Type B pancreatic cell (in vitro differentiated cells): ENCODE measurements around the gene LIPG. TPM values are rescaled to one million over a fixed set of nuclear protein-coding genes. Genes with fewer than 3 reads are reported as not detected.
"Not testable (repeated sequence)": the region's sequence is repeated elsewhere in the genome, so short reads cannot be mapped to it uniquely, and the experiment has no call there.

ENCODE experiments used
- DNase-seq: peaks from one replicate; pipeline ENCODE4 v3.0.0; 2021; ENCODE audit warnings: mixed read lengths; ENCODE audit not compliant: unreplicated experiment; ENCODE audit errors: extremely low spot score
- H3K27ac Mint-ChIP-seq: 2 replicates; pipeline ENCODE4 v1.8.0; 2021; ENCODE audit warnings: mild to moderate bottlenecking, mixed read lengths
- H3K27me3 Mint-ChIP-seq: 2 replicates; pipeline ENCODE4 v1.8.0; 2021; ENCODE audit warnings: mixed read lengths
- H3K36me3 Mint-ChIP-seq: 2 replicates; pipeline ENCODE4 v1.8.0; 2021; ENCODE audit warnings: mixed read lengths
- H3K4me1 Mint-ChIP-seq: one replicate; pipeline ENCODE4 v1.8.0; 2021; ENCODE audit warnings: mixed read lengths; ENCODE audit not compliant: unreplicated experiment
- H3K4me3 Mint-ChIP-seq: 2 replicates; pipeline ENCODE4 v1.8.0; 2021; ENCODE audit warnings: mild to moderate bottlenecking, mixed read lengths
- H3K9me3 Mint-ChIP-seq: 2 replicates; pipeline ENCODE4 v1.8.0; 2021; ENCODE audit warnings: mixed read lengths
- total RNA-seq: library from RNA; stranded (reverse); gene quantifications from 2 replicates; pipeline ENCODE4 v1.2.1, GENCODE V29; 2021; ENCODE audit warnings: low replicate concordance
- TF ChIP-seq, protein P1 (sequence below): fragments of 200-600 bp; sonication (generic); conservative IDR thresholded peaks from 2 replicates; pipeline ENCODE4 v1.5.0; 2021; ENCODE audit warnings: antibody characterized with exemption, mild to moderate bottlenecking

The LIPG gene
- total RNA-seq, 1 donor from 2014 or later: 16.9 TPM

DNA sequence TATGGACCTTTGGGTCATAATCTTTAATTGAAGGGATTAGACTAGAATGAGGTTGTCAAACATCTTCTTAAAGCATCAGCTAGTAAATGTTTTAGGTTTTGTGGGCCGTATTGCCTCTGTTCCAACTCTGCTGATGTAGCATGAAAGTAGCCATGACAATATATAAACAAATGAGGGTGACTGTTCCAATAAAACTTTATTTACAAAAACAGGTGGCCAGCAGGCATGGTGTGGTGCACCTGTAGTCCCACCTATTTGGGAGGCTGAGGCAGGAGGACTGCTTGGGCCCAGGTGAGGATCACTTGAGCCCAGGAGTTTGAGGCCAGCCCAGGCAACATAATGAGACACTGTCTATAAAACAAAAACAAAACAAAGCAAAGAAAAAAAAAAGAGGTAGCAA, 18.4 kb downstream of the LIPG start:
- Mint-ChIP-seq H3K36me3 (peaks cover 5% of the 10 kb centered on the region), H3K9me3 (no peaks in the 10 kb centered on the region), H3K4me1 (peaks cover 5% of the 10 kb centered on the region), H3K4me3 (no peak overlapping the region), H3K27ac (no peak overlapping the region), H3K27me3 (no peaks in the 10 kb centered on the region)
- DNase-seq: no peak
- TF ChIP-seq, protein P1, sequence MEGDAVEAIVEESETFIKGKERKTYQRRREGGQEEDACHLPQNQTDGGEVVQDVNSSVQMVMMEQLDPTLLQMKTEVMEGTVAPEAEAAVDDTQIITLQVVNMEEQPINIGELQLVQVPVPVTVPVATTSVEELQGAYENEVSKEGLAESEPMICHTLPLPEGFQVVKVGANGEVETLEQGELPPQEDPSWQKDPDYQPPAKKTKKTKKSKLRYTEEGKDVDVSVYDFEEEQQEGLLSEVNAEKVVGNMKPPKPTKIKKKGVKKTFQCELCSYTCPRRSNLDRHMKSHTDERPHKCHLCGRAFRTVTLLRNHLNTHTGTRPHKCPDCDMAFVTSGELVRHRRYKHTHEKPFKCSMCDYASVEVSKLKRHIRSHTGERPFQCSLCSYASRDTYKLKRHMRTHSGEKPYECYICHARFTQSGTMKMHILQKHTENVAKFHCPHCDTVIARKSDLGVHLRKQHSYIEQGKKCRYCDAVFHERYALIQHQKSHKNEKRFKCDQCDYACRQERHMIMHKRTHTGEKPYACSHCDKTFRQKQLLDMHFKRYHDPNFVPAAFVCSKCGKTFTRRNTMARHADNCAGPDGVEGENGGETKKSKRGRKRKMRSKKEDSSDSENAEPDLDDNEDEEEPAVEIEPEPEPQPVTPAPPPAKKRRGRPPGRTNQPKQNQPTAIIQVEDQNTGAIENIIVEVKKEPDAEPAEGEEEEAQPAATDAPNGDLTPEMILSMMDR: no peak

DNA sequence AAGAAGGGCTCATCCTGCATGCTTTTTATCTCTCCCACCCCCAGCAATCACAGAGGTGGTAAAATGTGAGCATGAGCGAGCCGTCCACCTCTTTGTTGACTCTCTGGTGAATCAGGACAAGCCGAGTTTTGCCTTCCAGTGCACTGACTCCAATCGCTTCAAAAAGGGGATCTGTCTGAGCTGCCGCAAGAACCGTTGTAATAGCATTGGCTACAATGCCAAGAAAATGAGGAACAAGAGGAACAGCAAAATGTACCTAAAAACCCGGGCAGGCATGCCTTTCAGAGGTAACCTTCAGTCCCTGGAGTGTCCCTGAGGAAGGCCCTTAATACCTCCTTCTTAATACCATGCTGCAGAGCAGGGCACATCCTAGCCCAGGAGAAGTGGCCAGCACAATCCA, 19.5 kb downstream of the LIPG start:
- Mint-ChIP-seq H3K4me3 (no peak overlapping the region), H3K27ac (no peak overlapping the region), H3K36me3 (peaks cover 5% of the 10 kb centered on the region), H3K4me1 (peaks cover 14% of the 10 kb centered on the region), H3K27me3 (no peaks in the 10 kb centered on the region), H3K9me3 (no peaks in the 10 kb centered on the region)
- no peak for DNase-seq
- TF ChIP-seq, protein P1: no peak

DNA sequence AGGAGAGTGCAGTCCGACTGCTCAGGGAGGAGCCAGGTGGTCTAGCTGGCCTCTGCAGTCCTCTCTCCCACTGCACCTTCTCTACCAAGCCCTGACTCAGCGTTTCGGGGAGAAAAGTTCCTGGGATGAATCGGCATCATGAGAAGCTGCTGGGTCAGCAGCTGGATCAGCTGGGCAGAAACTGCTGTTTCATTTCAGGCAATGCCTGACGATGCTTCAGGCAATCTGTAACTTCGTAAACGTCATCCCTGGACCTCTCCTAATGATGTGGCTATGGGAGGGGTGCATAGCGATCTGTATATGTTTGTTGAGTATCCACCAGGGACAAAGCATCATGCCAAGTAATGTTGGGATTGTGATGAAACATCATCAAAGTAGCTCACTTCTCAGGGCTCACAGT, 20.7 kb downstream of the LIPG start:
- DNase-seq: no peak
- no peaks in the 10 kb centered on the region for H3K27me3 Mint-ChIP-seq
- peaks cover 14% of the 10 kb centered on the region for H3K4me1 Mint-ChIP-seq
- TF ChIP-seq, protein P1: no peak
- peak overlapping the region; percentile 43 for H3K27ac Mint-ChIP-seq
- no peaks in the 10 kb centered on the region for H3K9me3 Mint-ChIP-seq
- peaks cover 7% of the 10 kb centered on the region for H3K36me3 Mint-ChIP-seq
- H3K4me3 Mint-ChIP-seq: no peak overlapping the region

DNA sequence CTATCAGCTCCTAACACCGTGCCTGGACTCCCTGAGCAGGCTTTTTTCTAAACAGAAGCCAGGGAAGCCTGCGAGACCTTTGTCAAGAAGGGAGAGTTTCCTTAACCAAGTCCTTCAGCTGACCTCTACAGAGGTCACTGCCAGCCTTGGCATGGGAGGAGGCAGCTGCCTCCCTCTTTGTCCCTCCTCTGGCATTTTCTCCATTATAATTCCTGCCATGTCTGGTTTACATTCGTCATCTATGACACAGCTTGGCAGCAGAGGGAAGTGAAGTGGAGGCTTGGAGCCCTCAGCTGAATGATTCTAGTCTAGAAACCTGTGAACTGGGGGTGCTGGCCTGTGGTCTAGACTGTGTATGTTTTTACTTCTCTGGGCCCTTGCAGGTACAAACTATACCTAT, 22.5 kb downstream of the LIPG start:
- peaks cover 14% of the 10 kb centered on the region for H3K4me1 Mint-ChIP-seq
- no peak for DNase-seq
- no peaks in the 10 kb centered on the region for H3K27me3 Mint-ChIP-seq
- H3K27ac Mint-ChIP-seq: no peak overlapping the region
- H3K9me3 Mint-ChIP-seq: no peaks in the 10 kb centered on the region
- TF ChIP-seq, protein P1: no peak
- H3K4me3 Mint-ChIP-seq: no peak overlapping the region
- peaks cover 9% of the 10 kb centered on the region for H3K36me3 Mint-ChIP-seq

DNA sequence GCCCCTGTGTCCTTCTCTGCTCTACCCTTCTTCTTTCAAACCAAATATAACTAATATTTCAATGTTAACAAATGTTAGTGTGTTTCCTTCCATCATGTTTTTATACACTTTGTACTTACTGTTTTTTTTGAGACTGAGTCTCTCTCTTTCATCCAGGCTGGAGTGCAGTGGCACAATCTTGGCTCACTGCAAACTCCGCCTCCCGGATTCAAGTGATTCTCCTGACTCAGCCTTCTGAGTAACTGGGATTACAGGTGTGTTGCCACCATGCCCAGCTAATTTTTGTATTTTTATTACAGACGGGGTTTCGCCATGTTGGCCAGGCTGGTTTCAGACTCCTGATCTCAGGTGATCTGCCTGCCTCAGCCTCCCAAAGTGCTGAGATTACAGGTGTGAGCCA, 23.1 kb downstream of the LIPG start:
- not testable (repeated sequence) for H3K36me3 Mint-ChIP-seq, DNase-seq, H3K9me3 Mint-ChIP-seq, H3K27me3 Mint-ChIP-seq, H3K27ac Mint-ChIP-seq, H3K4me3 Mint-ChIP-seq
- peaks cover 14% of the 10 kb centered on the region for H3K4me1 Mint-ChIP-seq

DNA sequence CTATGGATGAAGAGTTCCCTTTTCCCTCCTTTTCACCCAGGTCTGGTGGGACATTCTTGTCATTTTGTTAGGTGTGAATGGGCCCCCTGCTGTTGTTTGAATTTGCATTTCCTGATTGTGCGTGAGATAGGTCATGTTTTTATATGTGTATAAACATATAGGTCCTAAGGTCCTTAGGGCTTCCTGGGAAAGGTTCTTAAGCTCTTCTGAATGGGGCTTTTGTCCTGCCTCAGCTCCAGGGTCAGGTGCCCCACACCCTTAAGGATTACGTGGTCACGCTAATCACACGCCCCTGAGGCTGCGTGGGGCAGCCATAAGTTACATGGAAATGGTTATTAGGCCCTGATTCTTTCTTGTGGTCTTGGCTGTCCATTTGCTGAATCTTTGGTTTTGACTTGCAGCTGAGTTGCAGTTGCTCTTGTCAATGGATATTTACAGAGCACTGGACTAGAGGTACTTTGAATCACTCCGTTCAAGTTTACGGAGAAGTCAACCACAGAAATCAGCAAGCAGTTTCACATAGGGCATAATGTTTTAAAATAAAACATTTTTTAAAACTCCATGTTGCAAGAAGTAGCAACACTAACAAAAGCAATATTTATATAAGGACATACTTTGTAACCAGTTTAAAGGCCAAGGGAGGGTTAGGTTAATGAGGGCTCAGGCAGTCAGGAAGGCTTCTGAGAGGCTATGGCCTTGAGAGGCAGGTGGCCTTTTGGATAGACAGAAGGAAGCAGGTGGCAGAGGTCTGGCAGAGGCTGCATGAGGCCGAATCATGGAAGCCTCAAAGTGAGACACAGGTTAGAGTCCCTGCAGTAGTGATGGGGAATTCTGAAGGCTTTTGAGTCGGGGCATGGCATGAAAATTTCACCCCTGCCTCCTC, 24.2 kb downstream of the LIPG start:
- H3K27ac Mint-ChIP-seq: no peak overlapping the region
- H3K4me3 Mint-ChIP-seq: no peak overlapping the region
- no peaks in the 10 kb centered on the region for H3K27me3 Mint-ChIP-seq
- H3K9me3 Mint-ChIP-seq: no peaks in the 10 kb centered on the region
- peaks cover 6% of the 10 kb centered on the region for H3K36me3 Mint-ChIP-seq
- peaks cover 14% of the 10 kb centered on the region for H3K4me1 Mint-ChIP-seq
- TF ChIP-seq, protein P1: no peak
- DNase-seq: no peak
